ENCODE data around the gene RTP1. TPM values are rescaled to one million over a fixed set of nuclear protein-coding genes. Genes with fewer than 3 reads are reported as not detected.

The RTP1 gene
- total RNA-seq, 1 donor from 2014 or later, result not detected

DNA sequence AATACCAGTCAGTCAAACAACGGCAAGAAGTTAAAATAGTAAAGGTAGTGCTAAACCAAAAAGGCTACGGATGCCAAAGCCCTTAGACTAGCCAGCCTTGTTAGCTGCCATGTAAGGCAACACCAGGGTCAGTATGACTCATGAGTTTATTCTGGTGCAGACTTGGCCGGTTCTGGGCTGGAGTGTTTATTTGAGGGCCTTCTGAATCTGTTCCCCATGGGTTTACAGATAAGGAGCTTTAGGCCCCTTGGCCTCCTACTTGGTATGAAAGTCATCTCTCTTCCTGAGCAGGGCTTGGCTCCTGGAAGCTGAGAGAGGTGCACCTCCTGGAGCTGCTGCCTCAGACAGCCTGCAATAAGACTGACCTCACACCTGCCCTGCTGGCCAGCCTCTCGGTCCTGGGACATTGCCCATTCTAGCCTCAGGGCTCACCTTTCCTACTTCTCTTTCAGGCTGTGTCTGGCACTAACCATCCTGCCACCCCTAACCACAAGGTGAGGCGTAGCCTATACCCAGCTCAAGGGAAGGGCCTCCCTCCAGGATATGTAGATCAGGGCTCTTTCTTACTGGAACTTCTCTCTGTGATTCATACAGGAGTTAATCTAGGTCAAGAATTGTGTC is 10.4 kb upstream of the RTP1 start:
- Mint-ChIP-seq H3K27ac (ENCODE audit: unreplicated experiment) (no peak overlapping the region), H3K9me3 (no peaks in the 10 kb centered on the region), H3K4me1 (peaks cover 6% of the 10 kb centered on the region), H3K4me3 (no peak overlapping the region), H3K27me3 (ENCODE audit: low read depth) (peaks cover 35% of the 10 kb centered on the region), H3K36me3 (ENCODE audit: low read depth) (no peaks in the 10 kb centered on the region)
- DNase-seq (ENCODE audit: low read depth, low spot score), result no peak
- TF ChIP-seq, protein P1, sequence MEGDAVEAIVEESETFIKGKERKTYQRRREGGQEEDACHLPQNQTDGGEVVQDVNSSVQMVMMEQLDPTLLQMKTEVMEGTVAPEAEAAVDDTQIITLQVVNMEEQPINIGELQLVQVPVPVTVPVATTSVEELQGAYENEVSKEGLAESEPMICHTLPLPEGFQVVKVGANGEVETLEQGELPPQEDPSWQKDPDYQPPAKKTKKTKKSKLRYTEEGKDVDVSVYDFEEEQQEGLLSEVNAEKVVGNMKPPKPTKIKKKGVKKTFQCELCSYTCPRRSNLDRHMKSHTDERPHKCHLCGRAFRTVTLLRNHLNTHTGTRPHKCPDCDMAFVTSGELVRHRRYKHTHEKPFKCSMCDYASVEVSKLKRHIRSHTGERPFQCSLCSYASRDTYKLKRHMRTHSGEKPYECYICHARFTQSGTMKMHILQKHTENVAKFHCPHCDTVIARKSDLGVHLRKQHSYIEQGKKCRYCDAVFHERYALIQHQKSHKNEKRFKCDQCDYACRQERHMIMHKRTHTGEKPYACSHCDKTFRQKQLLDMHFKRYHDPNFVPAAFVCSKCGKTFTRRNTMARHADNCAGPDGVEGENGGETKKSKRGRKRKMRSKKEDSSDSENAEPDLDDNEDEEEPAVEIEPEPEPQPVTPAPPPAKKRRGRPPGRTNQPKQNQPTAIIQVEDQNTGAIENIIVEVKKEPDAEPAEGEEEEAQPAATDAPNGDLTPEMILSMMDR (conservative IDR thresholded peaks at IDR 0.05), result no peak

DNA sequence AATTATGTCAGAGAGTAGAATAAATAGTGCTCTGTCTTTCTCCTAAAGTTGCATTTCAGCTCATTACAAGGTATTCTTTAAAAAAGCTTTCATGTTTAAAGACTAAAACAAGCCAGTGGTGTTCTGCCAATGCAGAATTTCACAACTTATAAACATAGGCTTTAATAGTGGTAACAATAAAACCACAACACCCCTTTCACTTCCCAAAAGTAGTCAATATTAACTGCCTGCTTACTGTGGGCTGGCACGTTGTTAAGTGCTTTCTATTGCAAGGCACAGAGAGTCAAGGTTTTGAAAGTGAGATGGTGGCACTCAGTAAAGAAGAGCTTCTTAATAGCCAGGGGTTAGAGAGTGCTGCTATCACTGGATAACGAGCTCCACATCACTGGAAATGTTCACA is 8.4 kb upstream of the RTP1 start:
- TF ChIP-seq, protein P1 (conservative IDR thresholded peaks at IDR 0.05), result no peak
- no peaks in the 10 kb centered on the region for H3K4me1 Mint-ChIP-seq

DNA sequence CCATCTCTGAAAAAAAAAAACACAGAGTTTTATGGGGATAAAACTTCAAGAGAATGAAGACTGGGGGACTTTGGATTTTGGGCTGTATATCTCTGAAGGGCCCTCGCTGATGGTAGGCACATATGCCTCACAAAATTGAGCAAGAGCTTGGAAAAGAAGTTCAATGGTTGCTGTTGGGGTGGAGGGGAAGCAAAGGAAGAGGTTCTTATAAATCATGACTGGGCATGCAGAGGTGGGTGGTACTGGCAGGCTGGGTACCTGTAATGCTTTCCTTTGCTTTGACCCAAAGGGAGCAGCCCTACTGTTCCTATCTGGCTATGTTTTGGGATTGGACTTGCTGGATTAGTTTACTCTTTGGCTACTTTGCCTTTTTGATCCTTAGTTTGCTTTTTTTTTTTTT is 6.0 kb upstream of the RTP1 start:
- Mint-ChIP-seq H3K4me1 (no peaks in the 10 kb centered on the region), H3K27me3 (ENCODE audit: low read depth) (peaks cover 36% of the 10 kb centered on the region), H3K4me3 (no peak overlapping the region), H3K36me3 (ENCODE audit: low read depth) (no peaks in the 10 kb centered on the region), H3K27ac (ENCODE audit: unreplicated experiment) (no peak overlapping the region), H3K9me3 (no peaks in the 10 kb centered on the region)
- no peak for DNase-seq (ENCODE audit: low read depth, low spot score)
- TF ChIP-seq, protein P1 (conservative IDR thresholded peaks at IDR 0.05), result no peak

More for the DNA sequence above, 8.4 kb upstream of the RTP1 start:
- Mint-ChIP-seq H3K27me3 (ENCODE audit: low read depth) (peaks cover 39% of the 10 kb centered on the region), H3K27ac (ENCODE audit: unreplicated experiment) (no peak overlapping the region), H3K36me3 (ENCODE audit: low read depth) (no peaks in the 10 kb centered on the region), H3K9me3 (no peaks in the 10 kb centered on the region), H3K4me3 (no peak overlapping the region)
- DNase-seq (ENCODE audit: low read depth, low spot score), result no peak

DNA sequence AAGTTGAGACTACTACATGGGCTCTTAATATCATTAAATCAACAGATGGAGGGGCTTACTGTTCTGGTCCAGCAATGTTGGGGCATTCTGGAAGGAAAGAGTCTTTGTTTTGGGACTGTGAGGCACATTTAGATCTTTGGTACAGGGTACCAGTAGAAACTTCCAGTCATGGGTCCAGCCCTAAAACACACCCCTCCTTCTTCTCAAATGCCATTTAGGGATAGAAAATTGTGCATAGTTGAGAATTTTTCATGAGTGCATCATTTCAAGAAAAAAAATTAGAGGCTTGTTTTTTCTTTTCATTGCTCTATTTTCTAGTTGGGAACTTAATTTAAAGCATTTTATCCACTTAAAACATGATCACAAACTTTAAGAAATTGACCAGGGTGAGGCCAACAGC is 4.1 kb upstream of the RTP1 start:
- Mint-ChIP-seq H3K27ac (ENCODE audit: unreplicated experiment) (no peak overlapping the region), H3K27me3 (ENCODE audit: low read depth) (peaks cover 31% of the 10 kb centered on the region), H3K4me1 (no peaks in the 10 kb centered on the region)

DNA sequence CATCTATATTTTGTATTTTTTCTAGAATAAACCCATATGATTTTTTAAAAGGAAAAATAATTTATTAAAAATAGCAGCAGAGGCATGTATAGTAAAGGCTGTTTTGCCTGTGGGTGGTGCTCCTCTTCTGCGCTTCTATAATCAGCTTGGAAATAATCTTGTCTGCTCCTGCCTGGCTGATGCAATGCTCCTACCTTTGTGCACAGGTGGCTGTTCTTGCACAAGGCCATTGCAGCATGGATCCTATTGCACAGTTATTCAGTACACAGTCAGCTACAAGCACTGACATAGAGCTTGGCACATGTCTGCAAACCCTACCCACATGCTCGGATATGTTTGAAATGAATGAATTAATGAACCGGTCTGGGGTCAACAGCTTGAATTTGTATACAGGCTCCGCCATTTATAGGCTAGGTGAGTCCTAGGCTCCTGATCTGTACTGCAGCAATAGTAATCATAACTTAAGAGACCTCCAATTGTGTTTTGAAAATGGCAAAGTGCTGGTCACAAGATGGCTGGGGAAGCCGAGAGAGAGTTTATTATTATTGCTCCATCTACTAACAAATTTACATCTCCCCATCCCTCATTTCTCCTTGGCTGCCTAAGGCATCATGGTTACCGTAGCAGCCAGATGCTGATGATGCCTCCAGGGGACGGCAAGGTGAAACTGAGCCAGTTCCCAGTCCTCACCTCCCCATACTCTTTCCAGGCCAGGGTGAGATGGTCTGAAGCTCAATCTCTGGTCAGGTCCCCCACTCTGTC is 532 bp upstream of the RTP1 start:
- TF ChIP-seq, protein P1 (conservative IDR thresholded peaks at IDR 0.05), result no peak
- DNase-seq (ENCODE audit: low read depth, low spot score), result no peak
- H3K27ac Mint-ChIP-seq (ENCODE audit: unreplicated experiment), result no peak overlapping the region
- H3K4me1 Mint-ChIP-seq, result no peaks in the 10 kb centered on the region
- H3K36me3 Mint-ChIP-seq (ENCODE audit: low read depth), result no peaks in the 10 kb centered on the region
- no peak overlapping the region for H3K4me3 Mint-ChIP-seq
- no peaks in the 10 kb centered on the region for H3K9me3 Mint-ChIP-seq
- peaks cover 15% of the 10 kb centered on the region for H3K27me3 Mint-ChIP-seq (ENCODE audit: low read depth)

More for the DNA sequence above, 4.1 kb upstream of the RTP1 start:
- no peak for DNase-seq (ENCODE audit: low read depth, low spot score)
- TF ChIP-seq, protein P1 (conservative IDR thresholded peaks at IDR 0.05), result no peak
- H3K36me3 Mint-ChIP-seq (ENCODE audit: low read depth), result no peaks in the 10 kb centered on the region
- no peaks in the 10 kb centered on the region for H3K9me3 Mint-ChIP-seq
- H3K4me3 Mint-ChIP-seq, result no peak overlapping the region

All from neural crest cell (in vitro differentiated cells).